Measurements from ENCODE around the gene FBXO36. TPM values are rescaled to one million over a fixed set of nuclear protein-coding genes. Genes with fewer than 3 reads are reported as not detected.

Gene FBXO36
- polyA plus RNA-seq, 2 of the 4 experiments (the other 2 are of a cell fraction), result 2.0 to 5.5 TPM

DNA sequence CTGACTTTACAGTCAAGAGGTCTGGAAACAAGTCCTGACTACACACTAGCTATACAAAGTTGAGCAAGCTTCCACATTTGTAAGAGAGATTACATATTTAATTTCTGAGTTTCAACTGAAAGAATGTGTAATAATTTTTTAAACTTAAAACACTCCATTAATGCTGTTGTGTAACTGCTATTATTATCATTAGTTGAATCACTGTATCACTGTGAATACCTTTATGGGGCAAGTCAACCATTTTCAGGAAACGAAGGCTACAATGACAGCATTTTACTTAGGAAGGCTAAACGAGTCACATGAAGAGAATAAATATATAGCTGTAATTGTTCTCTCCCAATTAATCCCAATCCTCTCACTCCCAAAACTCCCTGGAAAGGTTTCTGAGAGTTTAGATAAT lies 46.8 kb upstream of the FBXO36 start (continued):
- TF ChIP-seq CHD4 (IDR thresholded peaks at IDR 0.05; ENCODE audit: borderline replicate concordance), result no peak
- TF ChIP-seq POLR2A (IDR thresholded peaks at IDR 0.05; ENCODE audit: low read length), result no peak

DNA sequence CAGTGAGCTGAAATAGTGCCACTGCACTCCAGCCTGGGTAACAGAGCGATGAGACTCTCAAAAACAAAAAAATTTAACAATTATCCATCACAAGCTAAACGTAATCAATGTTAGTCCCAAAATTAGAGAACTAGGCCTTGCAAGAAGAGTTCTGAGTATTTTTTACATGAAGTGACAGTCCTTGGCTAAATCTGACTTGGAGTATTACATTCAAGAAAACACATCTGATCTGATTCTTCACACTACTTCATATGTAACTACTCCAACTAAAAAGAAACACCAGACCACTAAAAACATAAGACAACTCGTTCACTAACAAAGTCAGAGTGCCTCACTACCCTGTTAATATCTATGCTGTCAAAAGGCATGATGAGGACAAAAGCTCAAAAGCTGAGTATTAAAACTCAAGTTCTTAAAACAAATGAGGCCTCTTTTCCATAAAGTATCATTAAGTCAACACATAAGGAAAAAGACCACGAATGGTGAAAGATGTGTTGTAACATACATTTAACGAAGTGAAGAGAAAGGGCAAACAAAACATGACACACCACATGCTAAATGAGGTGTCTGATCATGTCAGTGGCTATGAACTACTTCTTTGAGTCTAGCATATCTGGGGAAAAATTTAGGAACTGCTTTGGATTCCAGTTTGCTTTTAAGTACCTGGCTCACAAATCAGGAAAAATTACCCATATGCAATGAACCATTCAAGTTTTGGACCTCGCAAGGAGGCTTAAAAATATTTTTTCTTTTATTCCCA lies 42.9 kb upstream of the FBXO36 start:
- FAIRE-seq (no peak), DNase-seq (ENCODE audit: low read depth in 1 of 2, low spot score in 1 of 2) (no peak), ATAC-seq (no peak)
- TF ChIP-seq MYC (IDR thresholded peaks at IDR 0.05; ENCODE audit: borderline replicate concordance, low read length) (no peak), ZC3H11A (IDR thresholded peaks at IDR 0.05) (no peak), NPAS2 (CRISPR knock-in tag; IDR thresholded peaks at IDR 0.05; ENCODE audit: borderline replicate concordance) (no peak), CHD2 (IDR thresholded peaks at IDR 0.05; ENCODE audit: low read length, partially characterized antibody) (no peak), POLR2A (IDR thresholded peaks at IDR 0.05; ENCODE audit: low read length) (no peak)
- TF ChIP-seq, protein P1, sequence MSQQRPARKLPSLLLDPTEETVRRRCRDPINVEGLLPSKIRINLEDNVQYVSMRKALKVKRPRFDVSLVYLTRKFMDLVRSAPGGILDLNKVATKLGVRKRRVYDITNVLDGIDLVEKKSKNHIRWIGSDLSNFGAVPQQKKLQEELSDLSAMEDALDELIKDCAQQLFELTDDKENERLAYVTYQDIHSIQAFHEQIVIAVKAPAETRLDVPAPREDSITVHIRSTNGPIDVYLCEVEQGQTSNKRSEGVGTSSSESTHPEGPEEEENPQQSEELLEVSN (IDR thresholded peaks at IDR 0.05; ENCODE audit: borderline replicate concordance, low read depth), result no peak
- TF ChIP-seq, protein P2, sequence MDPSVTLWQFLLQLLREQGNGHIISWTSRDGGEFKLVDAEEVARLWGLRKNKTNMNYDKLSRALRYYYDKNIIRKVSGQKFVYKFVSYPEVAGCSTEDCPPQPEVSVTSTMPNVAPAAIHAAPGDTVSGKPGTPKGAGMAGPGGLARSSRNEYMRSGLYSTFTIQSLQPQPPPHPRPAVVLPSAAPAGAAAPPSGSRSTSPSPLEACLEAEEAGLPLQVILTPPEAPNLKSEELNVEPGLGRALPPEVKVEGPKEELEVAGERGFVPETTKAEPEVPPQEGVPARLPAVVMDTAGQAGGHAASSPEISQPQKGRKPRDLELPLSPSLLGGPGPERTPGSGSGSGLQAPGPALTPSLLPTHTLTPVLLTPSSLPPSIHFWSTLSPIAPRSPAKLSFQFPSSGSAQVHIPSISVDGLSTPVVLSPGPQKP (IDR thresholded peaks at IDR 0.05; ENCODE audit: low read depth, low read length), result no peak
- TF ChIP-seq, protein P3, sequence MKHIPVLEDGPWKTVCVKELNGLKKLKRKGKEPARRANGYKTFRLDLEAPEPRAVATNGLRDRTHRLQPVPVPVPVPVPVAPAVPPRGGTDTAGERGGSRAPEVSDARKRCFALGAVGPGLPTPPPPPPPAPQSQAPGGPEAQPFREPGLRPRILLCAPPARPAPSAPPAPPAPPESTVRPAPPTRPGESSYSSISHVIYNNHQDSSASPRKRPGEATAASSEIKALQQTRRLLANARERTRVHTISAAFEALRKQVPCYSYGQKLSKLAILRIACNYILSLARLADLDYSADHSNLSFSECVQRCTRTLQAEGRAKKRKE (CRISPR knock-in tag; IDR thresholded peaks at IDR 0.05; ENCODE audit: low read depth), result no peak
- H3K4me2 ChIP-seq, result no peak overlapping the region
- no peaks in the 10 kb centered on the region for H3K9me3 ChIP-seq
- WGBS (ENCODE audit: missing lambda C conversion rate), result 96% methylated on average over 6 of the region's 6 CpGs
- CTCF ChIA-PET, result interaction anchor here (1.7 kb wide), 1 partner anchor 13 kb away, joined by 4 read pairs; no protein-coding TSS in a partner anchor
- POLR2A ChIA-PET, result no interaction called here
- no peak overlapping the region for H3K27ac ChIP-seq
- no peak overlapping the region for H3K4me3 ChIP-seq
- peaks cover 1% of the 10 kb centered on the region; the same call in 2 of the 3 replicates for H3K4me1 ChIP-seq

- Histone ChIP-seq H3K27ac (no peak overlapping the region), H3K9me3 (no peaks in the 10 kb centered on the region), H3K4me2 (no peak overlapping the region), H3K4me1 (no peaks in the 10 kb centered on the region), H3K4me3 (no peak overlapping the region)
- TF ChIP-seq, protein P4, sequence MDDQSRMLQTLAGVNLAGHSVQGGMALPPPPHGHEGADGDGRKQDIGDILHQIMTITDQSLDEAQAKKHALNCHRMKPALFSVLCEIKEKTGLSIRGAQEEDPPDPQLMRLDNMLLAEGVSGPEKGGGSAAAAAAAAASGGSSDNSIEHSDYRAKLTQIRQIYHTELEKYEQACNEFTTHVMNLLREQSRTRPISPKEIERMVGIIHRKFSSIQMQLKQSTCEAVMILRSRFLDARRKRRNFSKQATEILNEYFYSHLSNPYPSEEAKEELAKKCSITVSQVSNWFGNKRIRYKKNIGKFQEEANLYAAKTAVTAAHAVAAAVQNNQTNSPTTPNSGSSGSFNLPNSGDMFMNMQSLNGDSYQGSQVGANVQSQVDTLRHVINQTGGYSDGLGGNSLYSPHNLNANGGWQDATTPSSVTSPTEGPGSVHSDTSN (IDR thresholded peaks at IDR 0.05), result no peak
- TF ChIP-seq POLR2A (IDR thresholded peaks at IDR 0.05; ENCODE audit: low read length) (no peak), MYC (IDR thresholded peaks at IDR 0.05; ENCODE audit: borderline replicate concordance, low read length) (no peak), CHD2 (IDR thresholded peaks at IDR 0.05; ENCODE audit: low read length, partially characterized antibody) (no peak), REST (IDR thresholded peaks at IDR 0.05) (no peak), CBX8 (IDR thresholded peaks at IDR 0.05) (no peak), BCL3 (IDR thresholded peaks at IDR 0.05) (no peak), HDAC2 (IDR thresholded peaks at IDR 0.05) (no peak)
- DNase-seq (ENCODE audit: low read depth in 1 of 2, low spot score in 1 of 2) (no peak), FAIRE-seq (no peak), ATAC-seq (no peak)
- WGBS (ENCODE audit: missing lambda C conversion rate), result 92% methylated on average over 5 of the region's 5 CpGs
- CTCF ChIA-PET, result no interaction called here
- POLR2A ChIA-PET, result interaction anchor here (0.6 kb wide), 1 partner anchor 1165 kb away, joined by 5 read pairs; no protein-coding TSS in a partner anchor
Observed at GRCh38 chr2:229880892-229881586, 41.3 kb upstream of the FBXO36 start.

Data from A549 (cell line).